Right lobe of liver (tissue), 6 donors: ENCODE data around the gene CTDSPL. TPM values are rescaled to one million over a fixed set of nuclear protein-coding genes. Genes with fewer than 3 reads are reported as not detected.

Source experiments
- ATAC-seq, 4 donors: fragments of 200-7000 bp; cut with Tn5 transposase; one replicate each; pipeline ENCODE4 v1.9.1; 2020; ENCODE audit warnings: mild to moderate bottlenecking in 4 of 4, moderate library complexity in 4 of 4
- DNase-seq, 3 donors: peaks; one replicate each; pipeline ENCODE4 v3.0.0-alpha.2; 2020
- H3K27ac ChIP-seq, 3 donors: fragments of 200-600 bp; one replicate each; pipeline ENCODE4 v1.8.0; 2022
- H3K27me3 ChIP-seq, 2 donors: fragments of 200-600 bp; one replicate each; pipeline ENCODE4 v1.8.0; 2022
- H3K36me3 ChIP-seq, 4 donors: fragments of 200-600 bp; sonication (generic) in 1 of 4; one replicate each; pipeline versions ENCODE4 v1.5.1 to v1.8.0; 2017 to 2022; ENCODE audit warnings: control low read depth in 1 of 4
- H3K4me1 ChIP-seq, 4 donors: fragments of 200-600 bp; sonication (generic) in 1 of 4; one replicate each; pipeline versions ENCODE4 v1.5.1 to v1.8.0; 2017 to 2022; ENCODE audit warnings: control low read depth in 1 of 4
- H3K4me3 ChIP-seq, 3 donors: fragments of 200-600 bp; one replicate each; pipeline ENCODE4 v1.8.0; 2022
- H3K9me3 ChIP-seq, 4 donors: fragments of 200-600 bp; sonication (generic) in 1 of 4; one replicate each; pipeline versions ENCODE4 v1.5.1 to v1.8.0; 2017 to 2022; ENCODE audit warnings: control low read depth in 1 of 4
- POLR2A ChIP-seq: fragments of 450-650 bp; IDR thresholded peaks from one replicate; pipeline ENCODE4 v1.6.1; 2017; ENCODE audit warnings: antibody characterized with exemption, mild to moderate bottlenecking
- WGBS: methylation state at CpG from one replicate; pipeline ENCODE4 v1.1.6; 2018; ENCODE audit warnings: low coverage, low lambda C conversion rate; ENCODE audit not compliant: insufficient coverage; ENCODE audit errors: missing lambda C conversion rate; 5-methylcytosine and 5-hydroxymethylcytosine counted together
- intact Hi-C, 2 donors: fragments of 100-400 bp; cut with DNase I; formaldehyde crosslinking; loops; one replicate each; pipeline versions ENCODE4 v1.11.2 to v1.14.1; 2022
- total RNA-seq, 6 experiments: library from RNA; depleted of rRNA in 2 of 6; stranded (reverse); fragments of >200 nt in 2 of 6; fragmentation: NEBNext Ultra II Directional in 3 of 6; extraction: Animal tissue kit (Norgen Biotek cat#: 25700) in 3 of 6; gene quantifications; one replicate each; pipeline versions ENCODE4 v1.1.0 to v1.2.4, GENCODE V29; 2016 to 2023
- TF ChIP-seq, protein P1 (sequence below), 4 donors: fragments of 200-600 bp in 3 of 4; fragments of 450-650 bp in 1 of 4; IDR thresholded peaks; one replicate each; pipeline versions ENCODE4 v1.5.1 to v1.8.0; 2016 to 2022; ENCODE audit warnings: antibody characterized with exemption in 4 of 4, mild to moderate bottlenecking in 2 of 4
- donor health status: DM: no; HTN: yes; CAD: no.
- donor health status: DM: no; HTN: no; CAD: no.
- donor health status: DM: no; HTN: no; CAD: no.
- donor health status: DM: no; HTN: yes; CAD: no.
- donor health status: DM: no; HTN: yes; CAD: no.

Gene CTDSPL
- total RNA-seq, 6 experiments from 2014 or later: 14.9 to 22.8 (median 18.0) TPM

DNA sequence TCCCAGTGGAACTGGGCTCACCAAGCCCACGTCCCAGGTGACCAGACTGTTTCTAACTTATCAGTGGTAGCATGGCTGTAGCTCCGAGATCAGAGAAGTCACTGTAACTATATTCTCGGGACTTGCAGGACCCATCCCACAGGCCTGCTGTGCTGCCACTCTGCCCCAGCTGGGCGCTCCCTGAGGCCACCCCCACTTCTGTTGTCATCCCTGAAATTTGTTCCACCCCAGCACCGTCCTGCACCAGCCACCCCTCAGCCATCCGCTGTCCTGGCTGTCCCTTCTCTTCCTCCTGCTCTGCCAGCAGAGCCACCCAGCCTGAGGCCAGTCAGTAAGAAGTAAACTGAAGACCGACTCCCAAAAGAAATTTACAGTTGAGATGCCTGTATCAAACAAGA, 95.9 kb downstream of the CTDSPL start:
- 64% methylated on average over 6 of the region's 7 CpGs for WGBS
- peak in 1 of 3 donors; percentile 42 for DNase-seq
- ATAC-seq: peak in 3 of 4 donors; percentile 5 to 26 (median 8)
- Histone ChIP-seq H3K4me3 (no peak overlapping the region), H3K27ac (peak overlapping the region in 1 of 3 donors; percentile 41), H3K9me3 (no peaks in the 10 kb centered on the region), H3K27me3 (no peaks in the 10 kb centered on the region), H3K4me1 (peaks cover 0 to 22% (median 5%) of the 10 kb centered on the region in 4 donors), H3K36me3 (peaks cover 0 to 3% (median 0%) of the 10 kb centered on the region in 4 donors)
- TF ChIP-seq, protein P1, sequence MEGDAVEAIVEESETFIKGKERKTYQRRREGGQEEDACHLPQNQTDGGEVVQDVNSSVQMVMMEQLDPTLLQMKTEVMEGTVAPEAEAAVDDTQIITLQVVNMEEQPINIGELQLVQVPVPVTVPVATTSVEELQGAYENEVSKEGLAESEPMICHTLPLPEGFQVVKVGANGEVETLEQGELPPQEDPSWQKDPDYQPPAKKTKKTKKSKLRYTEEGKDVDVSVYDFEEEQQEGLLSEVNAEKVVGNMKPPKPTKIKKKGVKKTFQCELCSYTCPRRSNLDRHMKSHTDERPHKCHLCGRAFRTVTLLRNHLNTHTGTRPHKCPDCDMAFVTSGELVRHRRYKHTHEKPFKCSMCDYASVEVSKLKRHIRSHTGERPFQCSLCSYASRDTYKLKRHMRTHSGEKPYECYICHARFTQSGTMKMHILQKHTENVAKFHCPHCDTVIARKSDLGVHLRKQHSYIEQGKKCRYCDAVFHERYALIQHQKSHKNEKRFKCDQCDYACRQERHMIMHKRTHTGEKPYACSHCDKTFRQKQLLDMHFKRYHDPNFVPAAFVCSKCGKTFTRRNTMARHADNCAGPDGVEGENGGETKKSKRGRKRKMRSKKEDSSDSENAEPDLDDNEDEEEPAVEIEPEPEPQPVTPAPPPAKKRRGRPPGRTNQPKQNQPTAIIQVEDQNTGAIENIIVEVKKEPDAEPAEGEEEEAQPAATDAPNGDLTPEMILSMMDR (IDR thresholded peaks at IDR 0.05): no peak
- TF ChIP-seq POLR2A: no peak
- intact Hi-C loops: no loop called here

DNA sequence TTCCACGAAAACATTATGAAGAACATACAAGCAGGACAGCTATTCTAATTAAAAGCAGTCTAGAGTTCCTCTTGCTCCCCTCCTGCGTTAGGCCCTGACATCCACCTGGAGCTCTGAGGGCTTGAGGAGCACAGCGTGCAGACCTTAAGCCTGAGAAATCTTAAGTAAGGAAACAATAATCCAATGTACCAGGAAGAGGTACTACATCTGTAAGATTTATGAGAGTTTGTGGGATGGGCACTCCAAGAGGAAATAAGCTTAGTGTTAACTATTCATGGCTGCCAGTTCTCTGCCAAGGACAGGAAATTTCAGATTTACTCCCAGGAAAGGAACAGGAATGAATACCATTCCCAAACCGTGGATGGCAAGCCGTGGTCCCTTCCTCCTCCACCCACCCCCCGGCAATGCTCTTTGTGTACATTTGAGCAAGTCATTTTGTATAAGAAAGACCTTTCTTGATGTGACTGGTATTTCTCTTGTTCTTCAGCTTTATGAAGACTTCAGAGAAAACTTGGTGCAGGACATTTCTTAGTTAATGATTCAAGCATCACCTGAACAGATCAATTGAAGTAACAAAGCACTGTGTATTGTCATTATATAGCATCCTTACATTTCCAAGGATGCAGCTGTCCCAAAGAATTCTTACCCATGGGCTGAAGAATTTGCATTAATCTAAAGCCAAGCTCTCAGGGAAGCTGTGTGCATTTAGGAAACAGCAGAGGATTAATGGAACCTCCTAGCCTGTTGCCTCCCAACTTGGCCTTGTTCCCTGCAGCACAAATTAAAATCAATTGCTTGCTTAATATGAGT, 100.1 kb downstream of the CTDSPL start:
- TF ChIP-seq, protein P1 (IDR thresholded peaks at IDR 0.05): no peak
- TF ChIP-seq POLR2A: no peak
- Histone ChIP-seq H3K9me3 (no peaks in the 10 kb centered on the region), H3K27ac (peak overlapping the region; percentile 61 to 91 (median 88)), H3K4me3 (peak overlapping the region in 2 of 3 donors; percentile 11 to 31), H3K36me3 (no peaks in the 10 kb centered on the region), H3K27me3 (no peaks in the 10 kb centered on the region), H3K4me1 (peaks cover 0 to 54% (median 19%) of the 10 kb centered on the region in 4 donors)
- 41% methylated on average over 5 of the region's 6 CpGs for WGBS
- intact Hi-C loops: no loop called here
- DNase-seq: peak in 1 of 3 donors; percentile 50
- peak in 2 of 4 donors; percentile 12 to 15 for ATAC-seq

DNA sequence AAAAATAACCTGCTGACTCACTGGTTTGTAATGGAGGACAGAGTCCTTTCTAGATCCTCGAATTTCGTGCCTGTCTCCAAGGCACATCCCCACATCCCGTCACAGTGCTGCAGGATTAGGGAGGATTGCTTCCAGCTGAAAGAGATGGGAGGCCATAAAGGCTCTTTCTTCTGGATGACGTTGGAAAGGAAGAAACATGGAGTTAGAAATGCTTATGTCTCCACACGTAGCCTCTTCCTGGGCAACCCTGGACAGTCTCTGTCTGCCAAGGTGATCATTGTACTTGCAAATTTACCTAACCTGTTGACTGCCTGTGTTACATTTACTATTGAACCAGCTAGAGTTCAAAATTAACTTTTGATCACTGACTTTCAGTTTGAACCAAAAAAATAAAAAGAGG, 101.3 kb downstream of the CTDSPL start:
- peaks cover 0 to 60% (median 24%) of the 10 kb centered on the region in 4 donors for H3K4me1 ChIP-seq
- no peaks in the 10 kb centered on the region for H3K27me3 ChIP-seq
- DNase-seq: peak in 1 of 3 donors; percentile 65
- no peaks in the 10 kb centered on the region for H3K36me3 ChIP-seq
- peak; percentile 66 to 84 (median 72) for ATAC-seq
- H3K9me3 ChIP-seq: no peaks in the 10 kb centered on the region
- peak overlapping the region; percentile 61 to 91 (median 88) for H3K27ac ChIP-seq
- intact Hi-C loops: no loop called here
- peak overlapping the region in 2 of 3 donors; percentile 11 to 31 for H3K4me3 ChIP-seq
- TF ChIP-seq, protein P1 (IDR thresholded peaks at IDR 0.05): no peak
- WGBS: 11% methylated on average over 5 of the region's 5 CpGs

DNA sequence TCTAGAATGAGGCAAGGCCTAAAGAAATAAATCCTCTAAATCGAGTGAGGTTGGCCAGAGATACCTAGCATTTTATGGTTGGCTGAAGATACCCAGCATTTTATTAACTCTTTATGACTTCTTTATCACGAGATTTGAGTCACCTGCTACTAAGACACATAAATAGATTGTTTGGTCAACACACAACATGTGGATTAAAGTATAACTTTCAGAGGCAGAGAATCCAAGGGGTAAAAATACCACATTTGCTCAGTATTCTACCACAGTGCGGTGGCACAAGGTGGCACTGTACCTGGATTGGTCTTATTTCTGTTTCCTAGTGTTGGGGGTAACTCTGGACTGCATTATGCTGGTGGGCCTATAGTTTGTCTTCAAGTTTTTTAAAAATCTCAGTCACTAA, 102.0 kb downstream of the CTDSPL start:
- Histone ChIP-seq H3K4me3 (no peak overlapping the region), H3K27me3 (no peaks in the 10 kb centered on the region), H3K4me1 (peaks cover 0 to 57% (median 24%) of the 10 kb centered on the region in 4 donors), H3K27ac (peak overlapping the region; percentile 61 to 91 (median 88)), H3K36me3 (no peaks in the 10 kb centered on the region), H3K9me3 (no peaks in the 10 kb centered on the region)
- peak in 1 of 3 donors; percentile 42 for DNase-seq
- peak; percentile 65 to 76 (median 74) for ATAC-seq
- 27% methylated on average over 3 of the region's 3 CpGs for WGBS
- TF ChIP-seq, protein P1 (IDR thresholded peaks at IDR 0.05): peak in 1 of 4 donors; percentile 21
- TF ChIP-seq POLR2A: no peak
- intact Hi-C loops: no loop called here
